Measurements from ENCODE around the gene DPAGT1.
A peak's percentile ranks its signal among the peaks of the same experiment; 100 is the strongest.

The DPAGT1 gene

DNA sequence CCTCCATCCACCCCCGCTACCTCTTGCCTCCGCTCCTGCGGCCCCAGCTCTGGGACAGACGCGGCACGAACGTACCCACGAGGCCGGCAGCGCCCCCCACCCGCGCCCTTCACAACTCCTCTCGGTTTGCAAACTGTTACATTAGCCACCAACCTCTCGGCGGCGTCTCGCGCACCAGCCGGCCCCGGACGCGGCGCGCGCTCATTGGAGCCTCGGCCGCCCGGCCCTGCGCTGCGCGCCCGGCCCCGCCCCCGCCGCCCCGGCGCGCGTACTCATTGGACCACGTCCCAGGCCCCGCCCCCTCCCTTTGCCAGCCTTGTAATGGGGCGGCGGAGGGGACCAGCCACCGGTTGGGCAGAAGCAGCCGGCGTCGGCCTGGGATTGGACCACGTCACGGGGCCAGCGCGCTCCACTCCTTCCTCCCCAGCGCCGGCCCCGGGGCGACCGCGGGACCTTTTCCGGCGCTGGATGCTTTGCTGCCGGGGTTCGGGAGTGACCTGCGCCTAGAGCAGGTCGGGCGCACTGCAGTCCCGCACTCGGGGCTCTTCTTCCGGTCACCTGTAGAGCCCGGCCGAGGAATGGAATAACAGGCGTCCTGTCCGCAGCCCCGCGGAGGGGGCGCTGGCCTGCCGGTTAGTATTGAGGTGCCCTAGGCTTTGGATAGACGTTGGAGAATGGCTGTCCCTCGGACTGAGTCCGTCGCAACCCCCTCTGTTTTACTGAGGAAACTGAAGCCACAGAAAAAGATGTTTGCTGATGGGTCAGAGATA lies 44.5 kb downstream of the DPAGT1 start, which contains the start of gene HYOU1:
Gene HYOU1, minus strand, starts transcription at position 206 of the 770 bp plus-strand sequence. CDS start 1,045 bp downstream, outside the sequence.
- peak; percentile 74 for DNase-seq (ENCODE audit: low read depth)

DNA sequence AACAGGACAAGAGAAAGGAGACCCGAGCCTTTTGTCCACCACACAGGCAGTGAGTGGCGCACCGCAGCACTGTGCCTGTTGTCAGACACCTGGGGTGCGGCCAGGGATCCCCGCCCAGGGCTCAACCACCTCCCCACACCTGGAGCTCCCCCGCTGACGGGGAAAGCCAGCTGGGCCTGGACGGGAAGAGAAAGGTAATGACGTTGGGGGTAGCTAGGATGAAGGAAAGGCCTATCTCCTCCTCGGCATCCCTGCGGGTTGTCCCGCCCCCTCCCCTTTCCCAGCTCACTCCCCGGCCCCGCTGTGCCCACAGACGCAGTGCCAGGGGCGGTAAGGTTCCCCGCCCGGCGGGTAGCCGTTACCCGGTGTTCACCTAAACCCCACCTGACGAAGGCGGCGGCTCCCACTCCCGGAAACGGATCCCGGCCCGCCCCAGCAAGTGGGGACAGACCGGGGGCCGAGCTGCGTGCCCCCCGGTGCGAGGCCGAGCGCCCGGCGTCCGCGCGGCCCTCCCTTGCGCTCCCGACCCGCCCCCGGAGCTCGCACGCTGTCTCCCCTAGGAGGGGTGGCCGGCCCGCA lies 45.1 kb downstream of the DPAGT1 start:
- DNase-seq (ENCODE audit: low read depth), result no peak

DNA sequence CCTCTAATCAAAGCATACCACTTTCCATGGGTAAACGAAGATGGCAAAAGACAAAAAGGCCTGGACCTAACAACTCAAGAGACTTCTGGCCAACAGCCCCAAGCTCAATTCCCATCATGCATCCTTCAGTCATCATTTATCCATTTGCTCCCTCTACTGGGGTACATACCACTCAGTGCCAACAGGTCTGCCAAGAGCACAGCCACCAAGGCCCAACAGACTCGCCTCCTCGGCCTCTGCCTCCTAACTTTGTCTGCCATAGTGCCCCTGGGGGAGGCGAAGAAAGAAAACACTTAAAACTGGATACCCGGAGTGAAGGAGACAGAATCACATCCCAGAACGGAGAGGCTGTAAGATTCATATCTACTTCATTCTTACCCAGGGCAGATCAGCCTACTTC lies 45.8 kb downstream of the DPAGT1 start:
- DNase-seq (ENCODE audit: low read depth), result peak; percentile 31

DNA sequence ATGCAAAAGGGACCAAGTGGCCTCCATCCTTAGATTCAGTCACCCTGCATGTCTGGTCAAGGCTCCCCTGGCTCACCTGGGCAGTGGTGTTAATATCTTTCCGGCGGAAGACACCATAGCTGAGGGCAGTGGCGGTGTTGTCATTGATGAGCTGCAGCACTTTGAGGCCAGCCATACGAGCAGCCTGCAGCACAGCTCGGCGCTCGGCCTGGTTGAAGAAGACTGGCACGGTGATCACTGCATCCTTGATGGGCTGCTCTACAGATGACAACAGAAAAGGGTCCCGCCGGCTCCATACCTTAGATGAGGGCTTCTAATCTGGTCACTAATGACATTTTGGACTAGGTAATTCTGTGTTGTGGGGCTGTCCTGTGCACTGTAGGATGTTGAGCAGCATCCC lies 47.2 kb downstream of the DPAGT1 start:
- DNase-seq (ENCODE audit: low read depth), result no peak

DNA sequence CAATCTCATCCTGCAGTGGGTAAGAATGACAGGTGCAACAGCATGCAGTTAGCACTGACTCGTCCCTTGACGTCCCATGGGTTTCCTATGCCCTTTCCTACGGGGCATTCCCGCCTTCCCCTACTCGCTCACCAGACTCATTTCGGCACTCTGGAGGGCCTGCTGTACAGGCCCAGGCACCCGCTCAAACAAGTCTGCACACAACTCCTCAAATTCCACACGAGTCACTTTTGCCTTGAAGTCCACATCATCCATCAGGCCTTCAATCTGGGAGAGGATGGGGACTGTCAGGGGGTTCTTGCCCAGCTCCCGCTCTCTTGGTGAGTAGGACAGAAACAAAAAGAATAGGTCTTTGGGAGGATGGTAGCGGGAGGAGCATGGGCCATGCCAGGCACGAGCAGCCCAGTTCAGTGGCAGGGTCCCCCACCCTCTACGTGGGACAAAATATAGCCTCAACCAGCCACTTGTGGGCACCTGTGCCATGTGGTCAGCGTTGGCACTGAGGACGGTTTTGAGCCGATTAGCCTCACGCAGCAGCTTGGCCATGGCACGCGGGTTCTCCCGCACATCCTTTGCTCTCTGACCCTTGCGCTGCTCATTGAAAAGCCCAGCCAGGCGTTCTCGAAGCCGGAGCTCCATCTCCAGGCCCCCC lies 49.4 kb downstream of the DPAGT1 start:
- no peak for DNase-seq (ENCODE audit: low read depth)

DNA sequence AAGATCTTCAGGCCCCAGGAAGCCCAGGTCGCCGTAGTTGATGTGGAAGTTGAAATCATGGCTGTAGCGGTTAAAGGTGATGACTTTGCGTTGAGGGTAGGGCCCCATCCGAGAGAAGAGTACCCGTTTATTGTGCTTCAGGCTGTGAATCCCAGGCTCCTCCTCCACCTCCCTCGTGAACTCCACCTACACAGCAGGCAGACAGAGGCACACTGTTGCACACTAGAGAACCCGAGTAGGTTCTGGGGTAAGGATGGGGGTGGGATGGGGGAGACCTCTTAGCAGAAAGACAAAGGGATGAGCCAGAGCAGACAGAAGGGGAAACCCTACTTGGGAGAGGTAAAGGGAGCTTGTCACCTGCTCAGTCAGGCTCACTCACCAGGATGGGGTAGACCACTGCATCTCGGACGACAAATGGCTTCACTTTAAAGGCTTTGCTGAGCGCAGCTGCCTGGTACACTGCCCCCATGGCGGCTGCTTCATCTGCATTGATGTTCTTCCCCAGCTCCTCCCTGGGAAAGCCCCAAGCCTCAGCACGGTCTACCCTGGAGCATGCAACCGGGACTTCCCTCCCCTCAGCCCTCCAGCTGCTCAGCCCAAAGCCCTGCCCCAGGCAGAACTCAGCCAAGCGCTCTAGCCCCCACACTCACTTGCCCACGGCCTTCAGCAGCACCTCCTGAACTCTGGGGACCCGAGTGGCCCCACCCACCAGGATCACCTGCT lies 50.1 kb downstream of the DPAGT1 start:
- no peak for DNase-seq (ENCODE audit: low read depth)

DNA sequence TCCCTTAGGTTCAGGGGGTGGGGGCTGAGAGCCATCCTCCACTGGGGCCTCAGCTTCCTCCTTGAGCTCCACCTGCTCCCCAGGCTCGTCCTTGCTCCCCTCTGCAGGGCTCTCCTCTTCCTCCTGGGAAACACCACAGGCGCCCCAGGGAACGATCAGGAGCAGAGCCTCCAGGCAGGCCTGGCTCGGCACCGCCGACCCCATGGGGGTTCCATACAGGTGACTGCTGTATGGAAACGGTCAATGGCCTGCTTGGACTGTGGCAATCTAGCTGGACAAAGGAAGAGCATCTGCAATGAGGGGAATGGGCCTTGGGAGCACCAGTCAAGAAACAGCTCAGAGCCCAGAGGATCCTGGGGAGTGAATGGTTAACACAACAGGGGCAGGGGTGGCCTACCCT lies 52.6 kb downstream of the DPAGT1 start:
- DNase-seq (ENCODE audit: low read depth), result no peak

DNA sequence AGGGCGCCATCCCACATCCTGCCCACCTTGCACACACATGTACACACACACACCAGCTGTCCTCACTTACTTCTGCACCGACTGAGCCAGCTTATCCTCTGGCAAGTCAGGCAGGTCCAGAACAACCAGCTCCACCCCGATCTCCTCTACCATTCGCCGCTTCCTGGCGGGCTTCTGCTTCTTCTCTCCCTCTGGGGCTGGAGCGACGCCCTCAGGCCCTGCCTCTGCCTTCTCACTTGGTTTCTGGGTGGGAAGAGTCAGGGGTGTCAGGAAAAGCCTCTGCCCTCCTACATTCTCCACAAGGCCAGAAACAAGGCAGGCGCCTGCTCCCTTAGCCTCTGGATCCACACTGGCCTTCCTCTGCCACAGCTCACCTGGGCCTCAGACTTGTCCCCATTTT lies 53.0 kb downstream of the DPAGT1 start:
- DNase-seq (ENCODE audit: low read depth), result no peak

DNA sequence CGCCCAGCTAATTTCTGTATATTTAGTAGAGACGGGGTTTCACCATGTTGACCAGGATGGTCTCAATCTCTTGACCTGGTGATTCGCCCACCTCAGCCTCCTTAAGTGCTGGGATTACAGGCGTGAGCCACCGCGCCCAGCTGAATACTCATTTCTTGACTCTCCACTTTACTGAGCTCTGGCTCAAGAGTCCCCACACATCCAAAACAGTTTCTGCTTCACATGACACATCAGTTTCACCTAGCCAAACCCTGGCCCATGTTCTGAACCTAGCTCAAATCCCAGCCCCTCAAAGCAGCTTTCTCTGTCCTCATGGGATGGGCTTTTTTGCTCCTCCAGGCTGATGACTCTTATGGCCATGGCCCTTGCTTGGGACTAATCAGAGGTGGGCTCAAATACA lies 54.4 kb downstream of the DPAGT1 start:
- no peak for DNase-seq (ENCODE audit: low read depth)

Data from HS-5 (cell line).